LHCN-M2 (cell line): ENCODE results near the gene CDH4. TPM values are rescaled to one million over a fixed set of nuclear protein-coding genes. Genes with fewer than 3 reads are reported as not detected.

Source experiments
- DNase-seq: peaks from one replicate; pipeline ENCODE4 v3.0.0-alpha.2; 2012; ENCODE audit warnings: low read depth
- total RNA-seq: library from RNA; depleted of rRNA; stranded (reverse); fragments of >200 nt; gene quantifications from 2 replicates; pipeline ENCODE4 v1.2.3, GENCODE V29; 2014

Gene CDH4
- total RNA-seq, 1 experiment from 2014 or later: 0.98 TPM

- DNase-seq: no peak
Measured at GRCh38 chr20:61949714-61950640, 697.9 kb downstream of the CDH4 start.

GRCh38 chr20:61950641-61951071 lies 698.6 kb downstream of the CDH4 start:
- no peak for DNase-seq

GRCh38 chr20:61951695-61952533 lies 699.9 kb downstream of the CDH4 start:
- no peak for DNase-seq

- no peak for DNase-seq
Measured at GRCh38 chr20:61953037-61954021, 701.3 kb downstream of the CDH4 start.

GRCh38 chr20:61954276-61955021 lies 702.4 kb downstream of the CDH4 start:
- no peak for DNase-seq

- no peak for DNase-seq
Measured at GRCh38 chr20:61955668-61956395, 703.8 kb downstream of the CDH4 start.

- peak; percentile 23 for DNase-seq
Measured at GRCh38 chr20:61956396-61957342, 704.6 kb downstream of the CDH4 start.

- DNase-seq: no peak
Measured at GRCh38 chr20:61957961-61958715, 706.1 kb downstream of the CDH4 start.

GRCh38 chr20:61958773-61959700 lies 707.0 kb downstream of the CDH4 start:
- DNase-seq: no peak

GRCh38 chr20:61960836-61961235 lies 708.8 kb downstream of the CDH4 start:
- no peak for DNase-seq

GRCh38 chr20:61963149-61963548 lies 711.1 kb downstream of the CDH4 start:
- DNase-seq: no peak

GRCh38 chr20:61963885-61964674 lies 712.0 kb downstream of the CDH4 start:
- DNase-seq: no peak

- DNase-seq: no peak
Measured at GRCh38 chr20:61964675-61965605, 712.9 kb downstream of the CDH4 start.

- DNase-seq: no peak
Measured at GRCh38 chr20:61965606-61966491, 713.8 kb downstream of the CDH4 start.
